H1 (cell line): Measurements from ENCODE around the gene CANX. TPM values are rescaled to one million over a fixed set of nuclear protein-coding genes. Genes with fewer than 3 reads are reported as not detected.

ENCODE experiments used
- CHD7 ChIP-seq: fragments of 300-600 bp; sonication (generic); IDR thresholded peaks from 2 replicates; pipeline ENCODE4 v1.7.1; 2012; ENCODE audit warnings: low read length, moderate library complexity, mild to moderate bottlenecking, inconsistent platforms; ENCODE audit not compliant: insufficient replicate concordance
- EP300 ChIP-seq, 2 experiments: IDR thresholded peaks; 1 replicate in 1 of 2; 2 replicates in 1 of 2; pipeline ENCODE4 v1.6.1; 2011 to 2012; ENCODE audit warnings: low read depth in 2 of 2, low read length in 2 of 2, mild to moderate bottlenecking in 2 of 2, borderline replicate concordance in 1 of 2, inconsistent platforms in 1 of 2, moderate library complexity in 1 of 2
- RBBP5 ChIP-seq: IDR thresholded peaks from 2 replicates; pipeline ENCODE4 v1.7.1; 2012; ENCODE audit warnings: low read depth, mild to moderate bottlenecking, inconsistent platforms, low read length, moderate library complexity, borderline replicate concordance
- RFX5 ChIP-seq: IDR thresholded peaks from 2 replicates; pipeline ENCODE4 v1.6.1; 2011; ENCODE audit warnings: low read depth, low read length, improper control_type of control experiment, borderline replicate concordance
- ZNF274 ChIP-seq: IDR thresholded peaks from 2 replicates; pipeline ENCODE4 v1.7.0; 2012; ENCODE audit warnings: low read length, borderline replicate concordance; ENCODE audit errors: extremely low read depth
- polyA plus RNA-seq, 7 experiments: library from polyadenylated mRNA; depleted of rRNA in 3 of 7; stranded (reverse) in 5 of 7; unstranded in 2 of 7; fragments of >200 nt in 5 of 7; fragments of 200-250 nt in 2 of 7; gene quantifications; 1 replicate in 5 of 7; 2 replicates in 1 of 7; 4 replicates in 1 of 7; pipeline versions ENCODE4 v1.2.1 to v1.2.3, GENCODE V29; 2011 to 2013; ENCODE audit warnings: missing spikeins in 2 of 7, mixed read lengths in 2 of 7
- total RNA-seq: library from RNA; stranded (reverse); fragmentation: NEBNext Ultra II Directional; extraction: Animal tissue kit (Norgen Biotek cat#: 25700); gene quantifications from 2 replicates; pipeline ENCODE4 v1.2.1, GENCODE V29; 2021
- TF ChIP-seq, protein P1 (sequence below), 3 experiments: IDR thresholded peaks; 1 replicate in 2 of 3; 2 replicates in 1 of 3; pipeline versions ENCODE4 v1.5.1 to v1.6.1; 2011; ENCODE audit warnings: low read length in 3 of 3, mild to moderate bottlenecking in 3 of 3, inconsistent platforms in 2 of 3, low read depth in 1 of 3, moderate library complexity in 1 of 3; ENCODE audit not compliant: insufficient read depth in 1 of 3; ENCODE audit errors: control extremely low read depth in 1 of 3

Gene CANX
- total and polyA plus RNA-seq, 2 of the 8 experiments (the other 6 are each of a cell fraction or from before 2014, with no cell fraction given): 136 to 691 TPM

DNA sequence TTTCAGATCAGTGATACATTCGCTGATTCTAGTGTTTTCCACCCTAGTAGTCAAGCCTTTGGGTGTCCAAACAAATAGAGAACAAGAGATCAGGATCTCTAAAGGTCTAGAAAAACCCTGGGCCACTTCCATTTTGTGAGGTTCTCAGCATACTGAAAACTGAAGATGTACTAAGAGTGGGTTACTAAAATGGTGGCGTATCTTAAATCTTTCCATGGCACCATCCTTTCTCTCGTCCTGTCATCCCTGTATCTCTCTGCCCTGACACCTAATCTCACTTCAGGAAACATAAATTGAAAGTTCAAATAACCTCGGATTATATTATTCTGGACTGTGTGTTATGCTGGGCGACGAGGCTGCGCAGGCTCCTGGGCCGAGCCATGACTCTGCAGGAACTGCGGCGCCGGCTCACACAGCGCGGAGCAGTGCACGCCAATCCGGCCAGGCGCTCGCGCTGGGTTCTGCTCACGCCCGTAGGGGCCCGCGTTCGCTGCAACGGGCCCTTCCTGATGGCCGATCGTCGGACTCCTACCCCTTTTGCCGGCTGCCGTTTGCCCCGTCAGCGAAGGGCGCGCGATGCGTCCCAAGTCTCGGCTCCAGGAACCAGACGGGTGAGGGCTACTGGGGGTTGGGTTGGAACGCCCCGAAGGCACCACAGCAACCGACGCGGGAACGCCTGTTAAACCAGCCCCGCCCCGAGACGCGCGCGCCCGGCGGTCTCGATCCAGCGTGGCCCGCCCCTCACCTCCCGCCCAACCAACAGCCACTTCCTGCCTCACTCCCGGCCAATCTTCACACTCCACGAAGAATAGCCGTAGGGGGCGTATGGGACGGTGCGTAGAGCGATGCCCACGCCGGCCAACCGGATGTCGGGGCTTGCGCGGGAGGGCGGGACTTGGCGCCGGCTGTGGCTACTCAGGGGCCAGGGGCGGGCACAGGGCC lies 503 bp upstream of the CANX start (continued):
- no peak for TF ChIP-seq CHD7
- peak; percentile 67; the same call in 1 of the 2 replicates for TF ChIP-seq RBBP5
- no peak for TF ChIP-seq EP300 (IDR thresholded peaks at IDR 0.05; ENCODE audit: borderline replicate concordance in 1 of 2, low read depth in 2 of 2, low read length in 2 of 2)
- TF ChIP-seq ZNF274: no peak
- TF ChIP-seq RFX5: no peak
- TF ChIP-seq, protein P1, sequence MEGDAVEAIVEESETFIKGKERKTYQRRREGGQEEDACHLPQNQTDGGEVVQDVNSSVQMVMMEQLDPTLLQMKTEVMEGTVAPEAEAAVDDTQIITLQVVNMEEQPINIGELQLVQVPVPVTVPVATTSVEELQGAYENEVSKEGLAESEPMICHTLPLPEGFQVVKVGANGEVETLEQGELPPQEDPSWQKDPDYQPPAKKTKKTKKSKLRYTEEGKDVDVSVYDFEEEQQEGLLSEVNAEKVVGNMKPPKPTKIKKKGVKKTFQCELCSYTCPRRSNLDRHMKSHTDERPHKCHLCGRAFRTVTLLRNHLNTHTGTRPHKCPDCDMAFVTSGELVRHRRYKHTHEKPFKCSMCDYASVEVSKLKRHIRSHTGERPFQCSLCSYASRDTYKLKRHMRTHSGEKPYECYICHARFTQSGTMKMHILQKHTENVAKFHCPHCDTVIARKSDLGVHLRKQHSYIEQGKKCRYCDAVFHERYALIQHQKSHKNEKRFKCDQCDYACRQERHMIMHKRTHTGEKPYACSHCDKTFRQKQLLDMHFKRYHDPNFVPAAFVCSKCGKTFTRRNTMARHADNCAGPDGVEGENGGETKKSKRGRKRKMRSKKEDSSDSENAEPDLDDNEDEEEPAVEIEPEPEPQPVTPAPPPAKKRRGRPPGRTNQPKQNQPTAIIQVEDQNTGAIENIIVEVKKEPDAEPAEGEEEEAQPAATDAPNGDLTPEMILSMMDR (IDR thresholded peaks at IDR 0.05; ENCODE audit: control extremely low read depth in 1 of 3, insufficient read depth in 1 of 3, low read depth in 1 of 3, low read length in 3 of 3): no peak
